Head of caudate nucleus (tissue), 42 donors: ENCODE data around the gene TOMM6.
"Not testable (repeated sequence)": the region's sequence is repeated elsewhere in the genome, so short reads cannot be mapped to it uniquely, and the experiment has no call there.

Source experiments
- DNase-seq, 42 donors: peaks; one replicate each; pipeline versions ENCODE4 v3.0.0 to v3.0.0-alpha.2; 2020 to 2021; ENCODE audit warnings: mixed read lengths in 7 of 42
- intact Hi-C: fragments of 100-400 bp; cut with DNase I; formaldehyde crosslinking; loops from one replicate; pipeline ENCODE4 v1.15.0; 2022

TOMM6 gene

DNA sequence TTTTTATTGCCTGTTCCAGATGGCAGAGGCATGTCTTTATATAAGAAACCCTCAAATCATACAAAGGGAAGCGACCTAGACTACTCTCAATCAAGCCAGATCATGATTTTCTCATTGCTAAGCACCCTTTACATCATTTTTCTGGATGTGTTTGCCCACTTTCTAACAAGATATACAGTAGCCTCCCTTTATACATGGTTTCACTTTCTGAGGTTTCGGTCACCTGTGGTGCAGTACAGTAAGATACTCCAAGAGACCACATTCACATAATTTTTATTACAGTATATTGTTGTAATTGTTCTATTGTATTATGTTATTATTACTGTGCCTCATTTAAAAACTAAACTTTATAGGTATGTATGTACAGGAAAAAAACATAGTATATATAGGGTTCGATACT is 23.6 kb downstream of the TOMM6 start:
- no peak for DNase-seq
- intact Hi-C loops: no loop called here

DNA sequence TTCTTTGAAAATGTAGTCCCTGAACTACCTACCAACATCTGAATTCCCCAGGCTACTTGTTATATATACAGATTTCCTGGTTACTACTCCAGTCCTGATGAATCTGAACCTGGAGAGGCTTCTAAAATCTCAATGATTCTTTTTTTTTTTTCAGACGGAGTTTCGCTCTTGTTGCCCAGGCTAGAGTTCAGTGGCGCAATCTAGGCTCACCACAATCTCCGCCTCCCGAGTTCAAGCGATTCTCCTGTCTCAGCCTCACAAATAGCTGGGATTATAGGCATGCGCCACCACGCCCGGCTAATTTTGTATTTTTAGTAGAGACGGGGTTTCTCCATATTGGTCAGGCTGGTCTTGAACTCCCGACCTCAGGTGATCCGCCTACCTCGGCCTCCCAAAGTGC is 24.5 kb downstream of the TOMM6 start:
- DNase-seq, intact Hi-C loops: not testable (repeated sequence)

- no peak for DNase-seq
- intact Hi-C loops: no loop called here
These were observed 26.0 kb downstream of the TOMM6 start for GRCh38 chr6:41813469-41813868.

DNA sequence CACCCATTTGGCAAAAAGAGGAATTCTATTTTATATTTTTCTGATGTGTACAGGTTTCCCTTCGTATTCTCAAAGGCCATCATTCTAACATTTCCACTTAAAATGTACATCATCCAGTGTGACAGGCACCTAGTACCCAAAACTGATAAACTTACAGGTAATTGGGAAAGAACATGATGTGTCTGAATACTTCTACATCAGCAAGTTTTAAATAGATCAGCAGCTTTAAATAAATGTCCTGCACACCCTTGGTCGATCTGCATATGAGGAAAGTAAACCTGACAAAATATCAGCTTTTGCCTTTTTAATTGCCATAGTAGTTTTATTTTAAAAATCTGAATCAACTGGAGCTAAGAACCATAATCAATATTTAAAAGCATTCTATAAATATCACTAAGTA is 26.5 kb downstream of the TOMM6 start:
- intact Hi-C loops: no loop called here
- DNase-seq: no peak

GRCh38 chr6:41814629-41815028 is 27.1 kb downstream of the TOMM6 start:
- intact Hi-C loops: no loop called here
- no peak for DNase-seq

- intact Hi-C loops: no loop called here
- DNase-seq: no peak
These were observed 28.1 kb downstream of the TOMM6 start for GRCh38 chr6:41815587-41815986.

DNA sequence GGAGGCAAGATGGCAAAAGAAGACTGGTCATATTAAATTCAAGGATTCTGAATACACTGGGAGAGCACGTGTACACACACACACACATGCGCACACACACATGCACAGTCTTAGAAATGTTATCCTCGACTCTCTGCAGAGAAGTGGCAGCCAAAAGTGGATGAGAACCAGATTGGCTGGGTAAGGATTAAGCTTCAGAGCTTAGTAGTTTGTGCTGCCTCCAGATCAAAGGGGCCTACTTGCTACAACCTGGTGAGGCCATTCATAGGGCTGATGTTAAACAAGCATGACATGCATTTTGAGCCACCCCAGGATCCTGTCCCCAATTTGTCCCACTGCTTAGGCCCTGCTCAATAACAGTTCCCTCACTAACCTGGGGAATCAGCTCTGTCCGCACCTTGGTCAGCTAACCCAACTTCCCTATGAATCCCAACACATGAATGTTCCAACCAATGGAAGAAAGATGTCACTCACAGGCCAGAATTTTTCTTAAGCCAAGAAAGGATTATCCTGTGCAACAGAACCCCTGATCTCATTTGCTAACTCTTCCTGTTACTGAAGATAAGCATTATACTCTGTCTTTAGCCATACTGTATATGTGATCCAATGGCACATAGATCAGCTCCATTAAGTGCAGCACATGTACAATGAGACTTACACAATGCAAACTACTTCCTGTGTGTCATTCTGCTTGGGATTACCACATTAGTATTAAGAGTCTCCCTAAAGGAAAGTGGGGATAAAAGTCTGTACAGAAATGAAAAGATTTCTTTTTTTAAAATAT is 31.0 kb downstream of the TOMM6 start:
- intact Hi-C loops: no loop called here
- DNase-seq: no peak

GRCh38 chr6:41821266-41821665 is 33.8 kb downstream of the TOMM6 start:
- DNase-seq: no peak

GRCh38 chr6:41822021-41822420 is 34.5 kb downstream of the TOMM6 start:
- intact Hi-C loops: no loop called here
- DNase-seq: no peak

More at GRCh38 chr6:41821266-41821665, 33.8 kb downstream of the TOMM6 start:
- intact Hi-C loops: no loop called here

DNA sequence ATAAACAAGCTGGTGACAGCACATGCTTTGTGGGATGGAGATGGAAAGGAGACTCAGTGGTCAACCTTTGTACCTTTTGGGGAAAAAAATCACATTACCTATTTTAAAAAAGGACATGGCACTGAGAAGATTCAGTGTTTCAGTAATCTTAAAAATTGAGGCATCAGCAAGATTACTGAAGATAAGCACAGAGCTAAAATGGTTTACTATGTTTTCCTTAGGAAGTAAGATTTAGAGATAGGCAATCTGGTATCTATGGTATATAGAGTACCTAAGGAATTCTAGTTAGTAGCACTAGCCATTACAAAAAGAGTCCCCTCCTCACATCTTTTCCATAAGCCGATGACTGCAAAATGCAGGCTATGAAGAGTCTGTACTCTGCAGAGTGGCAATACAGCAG is 35.7 kb downstream of the TOMM6 start:
- DNase-seq: no peak
- intact Hi-C loops: no loop called here

- intact Hi-C loops: no loop called here
- DNase-seq: no peak
These were observed 37.4 kb downstream of the TOMM6 start for GRCh38 chr6:41824571-41825569.

DNA sequence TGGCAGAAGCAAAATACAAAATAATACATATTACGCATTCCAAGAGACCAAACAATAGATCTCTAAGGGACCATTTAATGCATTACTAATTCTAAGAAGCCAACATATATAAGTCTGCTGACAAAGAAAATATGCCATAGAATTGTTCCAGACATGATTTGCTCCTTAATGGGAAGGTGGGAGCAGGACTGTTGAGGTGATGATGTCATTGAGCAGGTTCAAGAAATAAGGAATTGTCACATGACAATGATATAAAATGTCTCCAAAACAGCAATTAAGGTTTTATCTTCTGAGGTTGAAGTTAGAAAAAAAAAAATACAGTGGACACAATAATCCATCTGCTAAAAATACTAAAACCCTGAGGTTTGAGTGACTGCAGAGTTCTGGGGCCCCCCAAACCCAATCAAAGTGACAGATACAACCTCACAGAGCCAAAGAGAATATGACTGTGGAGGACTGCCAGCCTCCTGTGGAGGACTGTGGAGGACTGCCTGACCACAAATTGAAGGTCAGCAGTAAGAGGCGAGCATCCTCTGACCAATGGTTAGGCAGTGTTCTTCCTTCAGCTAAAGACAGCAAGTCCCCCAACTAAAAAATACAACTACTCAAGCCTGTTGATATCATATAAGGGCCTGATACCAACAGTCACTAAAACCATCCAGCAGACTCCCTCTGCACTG is 39.0 kb downstream of the TOMM6 start:
- DNase-seq: no peak
- intact Hi-C loops: no loop called here

DNA sequence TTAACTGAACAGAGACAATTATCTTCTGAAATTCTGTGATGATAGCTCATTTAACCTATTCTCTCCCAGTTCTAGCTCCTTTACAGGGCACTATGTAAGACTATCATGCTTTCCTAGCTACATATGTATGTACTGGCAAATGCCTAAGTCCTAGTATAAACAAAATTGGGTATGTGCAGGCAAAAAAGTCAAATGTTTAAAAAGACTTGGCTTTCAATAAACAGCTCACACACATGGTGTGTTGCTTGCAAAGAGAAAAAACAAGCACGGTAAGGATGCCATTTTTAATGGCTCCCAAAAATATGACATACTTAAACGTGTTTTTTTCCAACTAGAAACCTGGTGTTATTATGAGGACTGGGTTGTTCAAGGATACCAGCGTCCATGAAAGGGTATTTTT is 44.8 kb downstream of the TOMM6 start:
- intact Hi-C loops: no loop called here
- no peak for DNase-seq

- no peak for DNase-seq
- intact Hi-C loops: no loop called here
These were observed 48.6 kb downstream of the TOMM6 start for GRCh38 chr6:41836022-41836659.

- intact Hi-C loops: no loop called here
These were observed 49.2 kb downstream of the TOMM6 start for GRCh38 chr6:41836660-41837052.

More at GRCh38 chr6:41836660-41837052, 49.2 kb downstream of the TOMM6 start:
- no peak for DNase-seq
